ENCODE measurements around the gene DNAJC6.

The DNAJC6 gene

GRCh38 chr1:65309304-65310077, at the start of gene DNAJC6:
Gene DNAJC6 (plus strand): TSS chr1:65309543. CDS start chr1:65309746, 203 bp downstream.
- no peak within 1 kb of the TSS for H3K9ac ChIP-seq (ENCODE audit: low read depth, low read length)
- peaks cover 21% of the 10 kb centered on the region for H3K27me3 ChIP-seq (ENCODE audit: control insufficient read depth, insufficient read depth, low read length)
- no peaks in the 10 kb centered on the region for H3K9me3 ChIP-seq (ENCODE audit: control insufficient read depth, insufficient read depth, low read length)
- H3K36me3 ChIP-seq (ENCODE audit: control insufficient read depth, insufficient read depth, low read length): no peaks in the 10 kb centered on the region
- peaks cover 14% of the 10 kb centered on the region for H3K4me1 ChIP-seq (ENCODE audit: control insufficient read depth, insufficient read depth, low read length)
- H3K4me3 ChIP-seq (ENCODE audit: low read depth, low read length): peak within 1 kb of the TSS; percentile 69

GRCh38 chr1:65259816-65260215, 49.5 kb upstream of the DNAJC6 start:
- Histone ChIP-seq H3K9me3 (ENCODE audit: control insufficient read depth, insufficient read depth, low read length) (no peaks in the 10 kb centered on the region), H3K27me3 (ENCODE audit: control insufficient read depth, insufficient read depth, low read length) (peaks cover 32% of the 10 kb centered on the region), H3K4me3 (ENCODE audit: low read depth, low read length) (no peak overlapping the region), H3K9ac (ENCODE audit: low read depth, low read length) (no peak overlapping the region), H3K36me3 (ENCODE audit: control insufficient read depth, insufficient read depth, low read length) (no peaks in the 10 kb centered on the region), H3K4me1 (ENCODE audit: control insufficient read depth, insufficient read depth, low read length) (peaks cover 9% of the 10 kb centered on the region)

DNA sequence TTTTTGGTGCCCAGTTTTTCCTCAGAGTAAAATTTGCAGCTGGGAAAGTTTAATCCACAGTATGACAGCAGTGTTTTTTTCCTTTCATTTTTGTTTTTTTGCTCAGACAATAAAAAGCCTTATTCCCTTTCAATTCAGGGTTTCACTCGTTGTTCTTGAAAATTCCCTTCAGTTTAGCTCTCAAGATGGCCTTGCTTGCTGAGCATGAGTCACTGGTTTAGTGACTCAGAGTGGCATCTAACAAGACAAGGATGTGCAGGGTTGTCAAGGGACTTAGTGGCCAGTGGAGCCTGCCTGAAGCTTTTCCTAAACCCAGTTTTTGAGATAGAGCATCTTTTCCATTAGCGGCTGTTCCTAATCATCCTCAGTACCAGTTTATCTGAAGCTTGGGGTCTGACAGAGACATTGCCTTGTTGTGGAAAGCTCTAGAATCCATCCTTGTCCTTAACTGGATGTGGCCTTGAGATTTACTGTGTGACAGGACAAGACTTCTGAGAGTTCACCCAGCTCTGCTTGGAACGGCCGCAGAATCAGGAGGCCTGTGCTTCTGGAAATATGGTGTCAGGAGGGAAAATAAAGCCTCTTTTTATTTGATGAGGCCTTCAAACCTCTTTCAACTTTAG, 48.4 kb upstream of the DNAJC6 start:
- no peaks in the 10 kb centered on the region for H3K9me3 ChIP-seq (ENCODE audit: control insufficient read depth, insufficient read depth, low read length)
- no peaks in the 10 kb centered on the region for H3K36me3 ChIP-seq (ENCODE audit: control insufficient read depth, insufficient read depth, low read length)
- no peak overlapping the region for H3K4me3 ChIP-seq (ENCODE audit: low read depth, low read length)
- peaks cover 9% of the 10 kb centered on the region for H3K4me1 ChIP-seq (ENCODE audit: control insufficient read depth, insufficient read depth, low read length)
- H3K27me3 ChIP-seq (ENCODE audit: control insufficient read depth, insufficient read depth, low read length): peaks cover 20% of the 10 kb centered on the region
- H3K9ac ChIP-seq (ENCODE audit: low read depth, low read length): no peak overlapping the region

DNA sequence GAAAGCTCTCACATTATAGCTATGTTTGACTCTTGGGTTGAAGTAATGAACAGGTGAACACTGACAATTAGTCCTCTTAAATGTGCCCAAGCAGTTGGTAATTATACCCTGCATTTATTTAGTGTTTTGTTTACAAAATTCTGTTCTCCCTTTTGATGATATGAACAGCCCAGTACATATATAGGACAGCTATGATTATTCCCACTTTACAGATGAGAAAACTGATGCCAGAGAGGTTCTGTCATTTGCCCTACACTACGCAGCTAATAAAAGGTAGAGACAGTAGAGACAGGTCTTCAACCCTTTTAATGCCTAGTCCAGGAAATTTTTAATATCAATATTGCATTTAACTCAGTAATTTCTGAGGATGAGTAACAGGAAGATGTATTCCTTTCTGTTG, 46.1 kb upstream of the DNAJC6 start:
- H3K36me3 ChIP-seq (ENCODE audit: control insufficient read depth, insufficient read depth, low read length): no peaks in the 10 kb centered on the region
- H3K9me3 ChIP-seq (ENCODE audit: control insufficient read depth, insufficient read depth, low read length): no peaks in the 10 kb centered on the region
- H3K4me1 ChIP-seq (ENCODE audit: control insufficient read depth, insufficient read depth, low read length): peaks cover 20% of the 10 kb centered on the region

GRCh38 chr1:65264197-65264929, 45.0 kb upstream of the DNAJC6 start:
- Histone ChIP-seq H3K4me1 (ENCODE audit: control insufficient read depth, insufficient read depth, low read length) (peaks cover 18% of the 10 kb centered on the region), H3K4me3 (ENCODE audit: low read depth, low read length) (peak overlapping the region; percentile 72), H3K9me3 (ENCODE audit: control insufficient read depth, insufficient read depth, low read length) (no peaks in the 10 kb centered on the region), H3K36me3 (ENCODE audit: control insufficient read depth, insufficient read depth, low read length) (no peaks in the 10 kb centered on the region), H3K27me3 (ENCODE audit: control insufficient read depth, insufficient read depth, low read length) (peaks cover 25% of the 10 kb centered on the region), H3K9ac (ENCODE audit: low read depth, low read length) (no peak overlapping the region)

More for the DNA sequence above, 46.1 kb upstream of the DNAJC6 start:
- Histone ChIP-seq H3K9ac (ENCODE audit: low read depth, low read length) (no peak overlapping the region), H3K27me3 (ENCODE audit: control insufficient read depth, insufficient read depth, low read length) (peaks cover 25% of the 10 kb centered on the region), H3K4me3 (ENCODE audit: low read depth, low read length) (no peak overlapping the region)

GRCh38 chr1:65265296-65265650, 44.1 kb upstream of the DNAJC6 start:
- peaks cover 25% of the 10 kb centered on the region for H3K27me3 ChIP-seq (ENCODE audit: control insufficient read depth, insufficient read depth, low read length)
- H3K4me1 ChIP-seq (ENCODE audit: control insufficient read depth, insufficient read depth, low read length): peaks cover 12% of the 10 kb centered on the region
- peak overlapping the region; percentile 72 for H3K4me3 ChIP-seq (ENCODE audit: low read depth, low read length)
- H3K36me3 ChIP-seq (ENCODE audit: control insufficient read depth, insufficient read depth, low read length): no peaks in the 10 kb centered on the region
- H3K9me3 ChIP-seq (ENCODE audit: control insufficient read depth, insufficient read depth, low read length): no peaks in the 10 kb centered on the region
- H3K9ac ChIP-seq (ENCODE audit: low read depth, low read length): no peak overlapping the region

GRCh38 chr1:65265651-65266351, 43.5 kb upstream of the DNAJC6 start:
- Histone ChIP-seq H3K4me3 (ENCODE audit: low read depth, low read length) (peak overlapping the region; percentile 72), H3K36me3 (ENCODE audit: control insufficient read depth, insufficient read depth, low read length) (no peaks in the 10 kb centered on the region), H3K9ac (ENCODE audit: low read depth, low read length) (peak overlapping the region; percentile 47), H3K27me3 (ENCODE audit: control insufficient read depth, insufficient read depth, low read length) (peaks cover 25% of the 10 kb centered on the region), H3K9me3 (ENCODE audit: control insufficient read depth, insufficient read depth, low read length) (no peaks in the 10 kb centered on the region), H3K4me1 (ENCODE audit: control insufficient read depth, insufficient read depth, low read length) (peaks cover 12% of the 10 kb centered on the region)

- peak overlapping the region; percentile 72 for H3K4me3 ChIP-seq (ENCODE audit: low read depth, low read length)
- H3K36me3 ChIP-seq (ENCODE audit: control insufficient read depth, insufficient read depth, low read length): no peaks in the 10 kb centered on the region
- peaks cover 12% of the 10 kb centered on the region for H3K4me1 ChIP-seq (ENCODE audit: control insufficient read depth, insufficient read depth, low read length)
- no peaks in the 10 kb centered on the region for H3K9me3 ChIP-seq (ENCODE audit: control insufficient read depth, insufficient read depth, low read length)
- no peak overlapping the region for H3K9ac ChIP-seq (ENCODE audit: low read depth, low read length)
- H3K27me3 ChIP-seq (ENCODE audit: control insufficient read depth, insufficient read depth, low read length): peaks cover 25% of the 10 kb centered on the region
Observed at GRCh38 chr1:65266476-65266875, 42.9 kb upstream of the DNAJC6 start.

GRCh38 chr1:65267271-65267670, 42.1 kb upstream of the DNAJC6 start:
- Histone ChIP-seq H3K36me3 (ENCODE audit: control insufficient read depth, insufficient read depth, low read length) (no peaks in the 10 kb centered on the region), H3K27me3 (ENCODE audit: control insufficient read depth, insufficient read depth, low read length) (peaks cover 25% of the 10 kb centered on the region), H3K9ac (ENCODE audit: low read depth, low read length) (no peak overlapping the region), H3K9me3 (ENCODE audit: control insufficient read depth, insufficient read depth, low read length) (no peaks in the 10 kb centered on the region), H3K4me3 (ENCODE audit: low read depth, low read length) (no peak overlapping the region), H3K4me1 (ENCODE audit: control insufficient read depth, insufficient read depth, low read length) (peaks cover 12% of the 10 kb centered on the region)

DNA sequence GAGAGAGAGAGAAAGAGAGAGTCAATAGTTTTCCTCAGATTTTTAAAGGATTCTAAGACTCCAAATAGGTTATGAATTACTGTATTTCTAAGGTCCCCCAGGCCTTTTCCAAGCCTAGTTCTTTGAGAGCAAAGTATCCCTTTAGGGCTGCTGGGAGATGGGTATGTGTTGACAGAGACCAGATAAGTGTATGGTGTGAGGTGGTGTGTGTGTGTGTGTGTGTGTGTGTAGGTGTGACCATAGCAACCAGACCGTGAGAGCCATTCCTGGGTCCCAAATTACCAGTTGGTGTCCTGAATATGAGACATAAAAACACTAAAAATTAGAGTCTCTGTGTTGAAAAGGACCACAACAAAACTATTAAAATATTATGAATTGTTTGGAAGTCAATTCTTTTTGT, 41.7 kb upstream of the DNAJC6 start:
- H3K9me3 ChIP-seq (ENCODE audit: control insufficient read depth, insufficient read depth, low read length): no peaks in the 10 kb centered on the region
- H3K4me1 ChIP-seq (ENCODE audit: control insufficient read depth, insufficient read depth, low read length): peaks cover 12% of the 10 kb centered on the region
- H3K36me3 ChIP-seq (ENCODE audit: control insufficient read depth, insufficient read depth, low read length): no peaks in the 10 kb centered on the region
- H3K9ac ChIP-seq (ENCODE audit: low read depth, low read length): no peak overlapping the region
- H3K27me3 ChIP-seq (ENCODE audit: control insufficient read depth, insufficient read depth, low read length): peaks cover 23% of the 10 kb centered on the region
- H3K4me3 ChIP-seq (ENCODE audit: low read depth, low read length): no peak overlapping the region

- Histone ChIP-seq H3K27me3 (ENCODE audit: control insufficient read depth, insufficient read depth, low read length) (peaks cover 7% of the 10 kb centered on the region), H3K36me3 (ENCODE audit: control insufficient read depth, insufficient read depth, low read length) (no peaks in the 10 kb centered on the region), H3K9me3 (ENCODE audit: control insufficient read depth, insufficient read depth, low read length) (no peaks in the 10 kb centered on the region), H3K9ac (ENCODE audit: low read depth, low read length) (no peak overlapping the region), H3K4me3 (ENCODE audit: low read depth, low read length) (no peak overlapping the region), H3K4me1 (ENCODE audit: control insufficient read depth, insufficient read depth, low read length) (peaks cover 12% of the 10 kb centered on the region)
Observed at GRCh38 chr1:65269612-65270011, 39.7 kb upstream of the DNAJC6 start.
